HG03280 (cell line): ENCODE measurements around the gene ADAM11.

Source experiments
- ATAC-seq: cut with Tn5 transposase; IDR thresholded peaks from one replicate; pipeline ENCODE4 v1.9.1; 2021; ENCODE audit warnings: mild to moderate bottlenecking, moderate library complexity; ENCODE audit not compliant: unreplicated experiment

ADAM11 gene

GRCh38 chr17:44775136-44775837 lies 16.5 kb downstream of the ADAM11 start:
- peak; percentile 89 for ATAC-seq

- ATAC-seq: no peak
These were observed 17.2 kb downstream of the ADAM11 start for GRCh38 chr17:44775838-44776621.

GRCh38 chr17:44776628-44777393 lies 18.0 kb downstream of the ADAM11 start:
- ATAC-seq: no peak

GRCh38 chr17:44777394-44778348 lies 18.9 kb downstream of the ADAM11 start:
- ATAC-seq: no peak

GRCh38 chr17:44778656-44779210 lies 19.9 kb downstream of the ADAM11 start:
- no peak for ATAC-seq

- ATAC-seq: peak; percentile 38
These were observed 20.6 kb downstream of the ADAM11 start for GRCh38 chr17:44779211-44780025.

- ATAC-seq: no peak
These were observed 21.4 kb downstream of the ADAM11 start for GRCh38 chr17:44780161-44780560.

- no peak for ATAC-seq
These were observed 22.2 kb downstream of the ADAM11 start for GRCh38 chr17:44780845-44781480.

GRCh38 chr17:44781551-44782325 lies 22.9 kb downstream of the ADAM11 start:
- ATAC-seq: no peak

- no peak for ATAC-seq
These were observed 23.6 kb downstream of the ADAM11 start for GRCh38 chr17:44782326-44782850.

GRCh38 chr17:44785921-44786320 lies 27.1 kb downstream of the ADAM11 start:
- ATAC-seq: no peak

GRCh38 chr17:44786551-44787081 lies 27.8 kb downstream of the ADAM11 start:
- no peak for ATAC-seq

- no peak for ATAC-seq
These were observed 28.6 kb downstream of the ADAM11 start for GRCh38 chr17:44787271-44787940.

GRCh38 chr17:44788139-44788538 lies 29.4 kb downstream of the ADAM11 start:
- no peak for ATAC-seq

GRCh38 chr17:44792276-44792675 lies 33.5 kb downstream of the ADAM11 start:
- ATAC-seq: no peak

- ATAC-seq: no peak
These were observed 35.4 kb downstream of the ADAM11 start for GRCh38 chr17:44793885-44794842.
